Breast epithelium (tissue), 3 donors: ENCODE measurements around the gene OR1F1.

Source experiments
- CTCF ChIP-seq, 3 donors: fragments of 450-650 bp; IDR thresholded peaks; one replicate each; pipeline ENCODE4 v1.5.1; 2016 to 2017; ENCODE audit warnings: antibody characterized with exemption in 3 of 3, mild to moderate bottlenecking in 3 of 3, moderate library complexity in 3 of 3
- POLR2A ChIP-seq: fragments of 450-650 bp; IDR thresholded peaks from one replicate; pipeline ENCODE4 v1.6.1; 2016; ENCODE audit warnings: antibody characterized with exemption, mild to moderate bottlenecking, moderate library complexity
- POLR2AphosphoS5 ChIP-seq, 3 donors: sonication (generic); formaldehyde crosslinking; IDR thresholded peaks; one replicate each; pipeline ENCODE4 v1.6.1; 2017; ENCODE audit warnings: antibody characterized with exemption in 3 of 3

- TF ChIP-seq CTCF (IDR thresholded peaks at IDR 0.05) = no peak
- TF ChIP-seq POLR2A = no peak
- no peak for TF ChIP-seq POLR2AphosphoS5 (IDR thresholded peaks at IDR 0.05)
Measured at GRCh38 chr16:3202903-3203539, 15.0 kb downstream of the OR1F1 start.
